Testis (tissue), 3 donors: ENCODE data around the gene SCP2. TPM values are rescaled to one million over a fixed set of nuclear protein-coding genes. Genes with fewer than 3 reads are reported as not detected.

ENCODE experiments used
- DNase-seq: peaks from one replicate; pipeline ENCODE4 v3.0.0-alpha.2; 2019
- H3K27ac ChIP-seq, 2 donors: fragments of 200-600 bp; sonication (generic); one replicate each; pipeline ENCODE4 v1.5.1; 2019
- H3K27me3 ChIP-seq: fragments of 200-600 bp; sonication (generic); one replicate; pipeline ENCODE4 v1.5.1; 2019
- H3K36me3 ChIP-seq: fragments of 200-600 bp; sonication (generic); one replicate; pipeline ENCODE4 v1.5.1; 2017; ENCODE audit warnings: low read depth; ENCODE audit errors: missing control alignments
- H3K4me1 ChIP-seq: fragments of 200-600 bp; sonication (generic); one replicate; pipeline ENCODE4 v1.5.1; 2019
- H3K4me3 ChIP-seq, 2 donors: fragments of 200-600 bp; sonication (generic); one replicate each; pipeline ENCODE4 v1.5.1; 2017 to 2019
- H3K9me3 ChIP-seq: fragments of 200-600 bp; sonication (generic); one replicate; pipeline ENCODE4 v1.5.1; 2017
- POLR2A ChIP-seq: fragments of 450-650 bp; IDR thresholded peaks from one replicate; pipeline ENCODE4 v1.6.1; 2017; ENCODE audit warnings: antibody characterized with exemption, mild to moderate bottlenecking, moderate library complexity
- WGBS, 2 donors: methylation state at CpG; one replicate each; pipeline ENCODE4 v1.1.5; 2018; 5-methylcytosine and 5-hydroxymethylcytosine counted together
- intact Hi-C: fragments of 100-400 bp; cut with DNase I; formaldehyde crosslinking; loops from one replicate; pipeline ENCODE4 v1.15.1; 2023; ENCODE audit warnings: low total_unique reads
- polyA plus RNA-seq: library from polyadenylated mRNA; stranded (reverse); fragments of 350-450 nt; fragmentation: Illumina TruSeq; extraction: RNeasy Lipid Tissue Mini Kit (QIAGEN cat#74804); gene quantifications from one replicate; pipeline ENCODE4 v1.2.3, GENCODE V29; 2014; ENCODE audit warnings: low read depth, low replicate concordance; ENCODE audit not compliant: insufficient read depth
- total RNA-seq, 2 donors: library from RNA; depleted of rRNA; stranded (reverse); fragments of >200 nt; gene quantifications; one replicate each; pipeline ENCODE4 v1.2.3, GENCODE V29; 2016
- TF ChIP-seq, protein P1 (sequence below), 3 experiments: fragments of 450-650 bp in 2 of 3; fragments of 200-600 bp in 1 of 3; sonication (generic) in 1 of 3; IDR thresholded peaks; one replicate each; pipeline ENCODE4 v1.5.1; 2016 to 2019; ENCODE audit warnings: antibody characterized with exemption in 3 of 3, mild to moderate bottlenecking in 2 of 3, moderate library complexity in 1 of 3

The SCP2 gene
- total and polyA plus RNA-seq, 3 donors from 2014 or later = 102 to 108 (median 103) TPM

DNA sequence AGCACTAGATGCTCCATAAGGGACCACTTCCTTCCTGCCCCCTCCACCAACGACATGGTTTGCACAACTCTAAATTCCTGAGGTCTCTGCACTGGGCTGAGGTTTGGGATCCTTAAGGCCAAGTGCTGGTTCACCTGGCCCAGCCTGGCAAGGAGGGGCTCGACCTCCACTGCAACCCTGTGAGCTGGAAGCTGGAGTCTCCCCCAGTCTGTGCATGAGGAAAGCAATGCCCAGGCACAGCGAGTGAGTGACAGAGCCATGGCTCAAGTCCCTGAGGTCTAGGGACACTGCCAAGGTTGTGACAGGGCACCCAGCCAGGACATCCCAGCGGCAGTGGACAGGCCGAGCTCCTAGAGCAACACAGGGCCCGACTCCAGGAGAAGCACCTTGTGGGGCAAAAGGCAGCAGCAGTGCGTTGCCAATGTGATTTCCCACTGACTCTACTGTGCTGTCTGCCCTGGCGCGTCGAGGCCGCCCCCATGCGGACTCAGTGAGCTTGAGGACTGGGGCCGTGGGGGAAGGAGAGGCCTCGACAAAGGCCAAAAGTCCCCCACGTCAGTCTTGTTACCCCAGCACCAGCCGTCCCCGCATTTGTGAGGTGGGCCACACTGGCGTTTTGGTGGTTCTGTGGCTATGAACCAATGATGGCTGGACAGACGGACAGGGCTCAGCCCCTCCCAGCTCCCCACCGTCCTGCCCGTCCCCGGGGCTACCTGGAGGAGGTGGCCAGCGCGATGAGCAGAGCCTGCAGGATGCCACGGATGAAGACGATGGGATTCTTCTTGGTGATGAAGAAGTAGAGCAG, 165.0 kb downstream of the SCP2 start:
- Histone ChIP-seq H3K36me3 (no peaks in the 10 kb centered on the region), H3K27me3 (no peaks in the 10 kb centered on the region), H3K4me3 (no peak overlapping the region), H3K27ac (no peak overlapping the region), H3K4me1 (no peaks in the 10 kb centered on the region), H3K9me3 (no peaks in the 10 kb centered on the region)
- TF ChIP-seq POLR2A = no peak
- TF ChIP-seq, protein P1, sequence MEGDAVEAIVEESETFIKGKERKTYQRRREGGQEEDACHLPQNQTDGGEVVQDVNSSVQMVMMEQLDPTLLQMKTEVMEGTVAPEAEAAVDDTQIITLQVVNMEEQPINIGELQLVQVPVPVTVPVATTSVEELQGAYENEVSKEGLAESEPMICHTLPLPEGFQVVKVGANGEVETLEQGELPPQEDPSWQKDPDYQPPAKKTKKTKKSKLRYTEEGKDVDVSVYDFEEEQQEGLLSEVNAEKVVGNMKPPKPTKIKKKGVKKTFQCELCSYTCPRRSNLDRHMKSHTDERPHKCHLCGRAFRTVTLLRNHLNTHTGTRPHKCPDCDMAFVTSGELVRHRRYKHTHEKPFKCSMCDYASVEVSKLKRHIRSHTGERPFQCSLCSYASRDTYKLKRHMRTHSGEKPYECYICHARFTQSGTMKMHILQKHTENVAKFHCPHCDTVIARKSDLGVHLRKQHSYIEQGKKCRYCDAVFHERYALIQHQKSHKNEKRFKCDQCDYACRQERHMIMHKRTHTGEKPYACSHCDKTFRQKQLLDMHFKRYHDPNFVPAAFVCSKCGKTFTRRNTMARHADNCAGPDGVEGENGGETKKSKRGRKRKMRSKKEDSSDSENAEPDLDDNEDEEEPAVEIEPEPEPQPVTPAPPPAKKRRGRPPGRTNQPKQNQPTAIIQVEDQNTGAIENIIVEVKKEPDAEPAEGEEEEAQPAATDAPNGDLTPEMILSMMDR (IDR thresholded peaks at IDR 0.05) = no peak
- intact Hi-C loops = no loop called here
- DNase-seq = no peak
- WGBS, 2 donors = 83 to 85% methylated on average over 17 to 26 of the region's 26 CpGs

DNA sequence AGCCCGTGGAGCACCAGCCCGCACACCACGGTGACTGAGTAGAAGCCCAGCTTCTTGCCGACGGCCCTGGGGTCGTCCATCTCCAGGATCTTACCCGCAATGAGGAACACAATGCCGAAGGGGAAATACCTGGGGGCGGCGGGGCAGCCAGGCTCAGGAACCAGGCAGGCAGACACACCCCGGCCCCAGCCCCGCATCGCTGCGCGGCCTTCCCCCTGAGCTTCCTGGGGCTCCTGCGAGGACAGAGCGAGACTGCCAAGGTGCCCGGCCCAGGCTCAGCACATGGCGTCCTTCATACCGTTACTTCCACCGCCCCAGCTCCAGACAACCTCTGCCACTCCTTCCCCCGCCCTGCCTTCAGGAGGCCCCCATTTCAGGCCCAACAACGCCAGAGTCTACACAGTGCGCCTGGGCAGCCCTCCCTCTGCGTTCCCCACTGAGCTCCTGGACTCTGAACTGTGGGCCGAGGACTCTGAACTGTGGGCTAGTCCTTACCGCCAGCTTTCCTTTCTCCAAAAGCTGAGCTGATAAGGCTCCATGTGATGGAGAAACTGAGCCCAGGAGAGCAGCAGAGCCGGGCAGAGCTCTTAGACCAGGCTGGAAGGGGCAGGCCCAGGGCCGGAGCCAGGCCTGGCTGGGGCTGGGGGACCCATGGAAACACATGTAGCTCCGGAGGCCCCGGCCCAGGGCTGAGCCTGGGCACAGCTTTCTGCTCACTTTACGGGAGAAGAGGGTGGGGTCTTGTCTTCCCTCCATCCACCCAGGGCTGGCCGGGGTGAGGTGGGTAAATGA, 165.8 kb downstream of the SCP2 start:
- intact Hi-C loops = no loop called here
- no peak overlapping the region for H3K27ac ChIP-seq

DNA sequence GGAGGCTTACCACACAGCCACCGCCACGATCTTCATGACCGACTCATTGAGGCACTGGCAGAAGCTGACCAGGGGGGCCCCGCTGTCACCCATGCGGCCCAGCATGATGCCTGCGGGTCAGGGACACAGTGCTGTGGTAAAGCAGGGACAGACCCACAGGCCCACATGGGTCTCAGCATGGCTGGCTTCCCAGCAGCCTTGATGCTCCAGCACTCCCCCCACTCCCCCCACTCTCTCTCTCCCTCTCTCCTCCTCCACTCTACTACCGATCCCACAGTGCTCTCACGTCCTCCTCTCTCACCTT, 166.3 kb downstream of the SCP2 start:
- no peaks in the 10 kb centered on the region for H3K9me3 ChIP-seq
- H3K4me1 ChIP-seq = no peaks in the 10 kb centered on the region
- H3K36me3 ChIP-seq = no peaks in the 10 kb centered on the region
- 65 to 68% methylated on average over 7 to 8 of the region's 8 CpGs for WGBS, 2 donors
- H3K27ac ChIP-seq = no peak overlapping the region
- no peak overlapping the region for H3K4me3 ChIP-seq
- no peak for TF ChIP-seq POLR2A
- TF ChIP-seq, protein P1 (IDR thresholded peaks at IDR 0.05) = no peak
- no peak for DNase-seq
- intact Hi-C loops = no loop called here
- no peaks in the 10 kb centered on the region for H3K27me3 ChIP-seq

More for the DNA sequence above, 165.8 kb downstream of the SCP2 start:
- Histone ChIP-seq H3K4me1 (no peaks in the 10 kb centered on the region), H3K27me3 (no peaks in the 10 kb centered on the region), H3K4me3 (no peak overlapping the region), H3K36me3 (no peaks in the 10 kb centered on the region), H3K9me3 (no peaks in the 10 kb centered on the region)
- no peak for DNase-seq
- TF ChIP-seq POLR2A = no peak
- TF ChIP-seq, protein P1 (IDR thresholded peaks at IDR 0.05) = no peak
- 88% methylated on average over 32 to 33 of the region's 33 CpGs for WGBS, 2 donors

DNA sequence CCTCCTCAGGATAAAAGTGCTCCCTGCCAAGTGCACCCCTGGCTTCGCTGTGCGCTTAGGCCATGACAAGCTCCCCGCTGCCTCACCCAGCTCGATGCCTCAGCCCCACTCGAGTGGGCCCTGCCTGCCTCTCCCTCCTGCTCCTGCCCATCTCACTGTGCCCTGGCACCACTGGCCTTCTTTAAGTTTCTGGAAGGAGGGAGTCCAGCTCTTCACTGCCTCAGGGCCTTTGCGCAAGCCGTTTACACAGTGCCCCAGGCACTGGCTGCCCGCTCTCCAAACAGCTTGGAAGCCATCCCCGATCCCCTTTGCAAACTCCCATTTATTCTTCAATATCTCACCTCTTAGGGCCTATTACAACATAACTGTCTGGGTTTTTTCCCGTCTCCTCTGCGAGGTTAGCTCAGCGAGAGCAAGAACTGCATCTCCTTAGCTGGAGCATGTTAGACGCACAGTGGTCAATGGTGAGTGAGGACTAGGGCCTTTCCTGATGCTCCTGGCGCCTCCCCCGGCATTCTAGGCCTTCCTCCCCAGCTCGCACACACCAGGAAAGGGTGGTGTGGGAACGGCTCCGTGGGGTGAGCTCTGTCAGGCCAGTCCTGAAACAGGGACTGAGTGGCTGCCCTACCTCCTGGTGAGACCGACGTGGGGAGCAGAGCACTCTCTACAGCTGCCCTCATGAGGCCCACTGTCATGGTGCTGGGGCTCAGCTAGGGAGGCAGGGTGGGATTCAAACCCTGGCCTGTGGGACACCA, 166.9 kb downstream of the SCP2 start:
- no peak for DNase-seq
- no peak for TF ChIP-seq POLR2A
- TF ChIP-seq, protein P1 (IDR thresholded peaks at IDR 0.05) = no peak
- no peaks in the 10 kb centered on the region for H3K4me1 ChIP-seq
- H3K27me3 ChIP-seq = no peaks in the 10 kb centered on the region
- H3K9me3 ChIP-seq = no peaks in the 10 kb centered on the region
- intact Hi-C loops = no loop called here
- no peaks in the 10 kb centered on the region for H3K36me3 ChIP-seq
- WGBS, 2 donors = 82 to 86% methylated on average over 20 of the region's 20 CpGs
- H3K4me3 ChIP-seq = no peak overlapping the region
- H3K27ac ChIP-seq = no peak overlapping the region
